ENCODE measurements around the gene GALNT18.

DNA sequence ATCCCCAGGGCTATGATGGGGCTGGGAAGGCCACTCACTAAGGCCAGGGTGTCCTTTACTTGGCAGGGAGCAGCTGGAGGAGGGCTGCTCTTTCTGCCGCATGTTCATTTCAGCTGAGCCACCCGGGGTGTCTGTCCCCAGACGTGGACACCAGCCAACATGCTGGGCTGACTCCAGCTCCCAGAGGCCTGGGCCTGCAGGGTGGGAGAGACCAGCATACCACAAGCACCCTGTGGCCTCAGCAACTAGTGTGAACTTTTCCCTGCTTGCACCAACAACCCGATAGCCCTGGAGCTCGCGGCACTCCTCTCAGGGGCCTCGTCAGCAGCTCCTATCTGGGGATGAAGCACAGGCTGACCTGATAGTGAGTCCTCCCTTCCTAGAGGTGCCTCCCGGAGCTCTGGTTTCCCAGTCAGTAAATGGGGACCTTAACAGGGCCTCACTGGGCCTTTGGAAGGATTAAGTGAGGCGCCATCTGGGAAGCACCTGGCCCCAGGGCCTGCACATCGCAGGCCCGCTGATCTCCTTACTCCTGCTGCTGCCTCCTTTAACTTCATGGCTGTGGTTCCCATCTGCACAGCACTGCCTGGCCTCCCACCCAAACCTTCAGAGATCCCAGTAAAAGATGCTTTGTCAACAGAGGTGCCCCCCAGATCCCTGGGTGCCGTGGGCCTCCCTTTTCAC lies 83.4 kb downstream of the GALNT18 start:
- TF ChIP-seq, protein P1, sequence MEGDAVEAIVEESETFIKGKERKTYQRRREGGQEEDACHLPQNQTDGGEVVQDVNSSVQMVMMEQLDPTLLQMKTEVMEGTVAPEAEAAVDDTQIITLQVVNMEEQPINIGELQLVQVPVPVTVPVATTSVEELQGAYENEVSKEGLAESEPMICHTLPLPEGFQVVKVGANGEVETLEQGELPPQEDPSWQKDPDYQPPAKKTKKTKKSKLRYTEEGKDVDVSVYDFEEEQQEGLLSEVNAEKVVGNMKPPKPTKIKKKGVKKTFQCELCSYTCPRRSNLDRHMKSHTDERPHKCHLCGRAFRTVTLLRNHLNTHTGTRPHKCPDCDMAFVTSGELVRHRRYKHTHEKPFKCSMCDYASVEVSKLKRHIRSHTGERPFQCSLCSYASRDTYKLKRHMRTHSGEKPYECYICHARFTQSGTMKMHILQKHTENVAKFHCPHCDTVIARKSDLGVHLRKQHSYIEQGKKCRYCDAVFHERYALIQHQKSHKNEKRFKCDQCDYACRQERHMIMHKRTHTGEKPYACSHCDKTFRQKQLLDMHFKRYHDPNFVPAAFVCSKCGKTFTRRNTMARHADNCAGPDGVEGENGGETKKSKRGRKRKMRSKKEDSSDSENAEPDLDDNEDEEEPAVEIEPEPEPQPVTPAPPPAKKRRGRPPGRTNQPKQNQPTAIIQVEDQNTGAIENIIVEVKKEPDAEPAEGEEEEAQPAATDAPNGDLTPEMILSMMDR (IDR thresholded peaks at IDR 0.05; ENCODE audit: insufficient read depth, low read length, poor library complexity, severe bottlenecking), result no peak
- no peak for TF ChIP-seq EZH2phosphoT487 (conservative IDR thresholded peaks at IDR 0.05; ENCODE audit: low read length)

Data from SU-DHL-6 (cell line).